Stomach (tissue), 4 donors: ENCODE data around the gene FCHSD2.

Experiments
- POLR2A ChIP-seq, 4 donors: fragments of 450-650 bp; IDR thresholded peaks; one replicate each; pipeline ENCODE4 v1.6.1; 2016; ENCODE audit warnings: antibody characterized with exemption in 4 of 4, control low read depth in 2 of 4, mild to moderate bottlenecking in 1 of 4, moderate library complexity in 1 of 4
- POLR2AphosphoS5 ChIP-seq, 3 donors: sonication (generic); formaldehyde crosslinking; IDR thresholded peaks; one replicate each; pipeline ENCODE4 v1.6.1; 2016; ENCODE audit warnings: antibody characterized with exemption in 3 of 3
- TF ChIP-seq, protein P1 (sequence below), 7 experiments: fragments of 450-650 bp in 4 of 7; fragments of 200-600 bp in 3 of 7; sonication (generic) in 3 of 7; IDR thresholded peaks; one replicate each; pipeline ENCODE4 v1.5.1; 2016 to 2019; ENCODE audit warnings: antibody characterized with exemption in 7 of 7, control low read depth in 2 of 7, mild to moderate bottlenecking in 1 of 7

DNA sequence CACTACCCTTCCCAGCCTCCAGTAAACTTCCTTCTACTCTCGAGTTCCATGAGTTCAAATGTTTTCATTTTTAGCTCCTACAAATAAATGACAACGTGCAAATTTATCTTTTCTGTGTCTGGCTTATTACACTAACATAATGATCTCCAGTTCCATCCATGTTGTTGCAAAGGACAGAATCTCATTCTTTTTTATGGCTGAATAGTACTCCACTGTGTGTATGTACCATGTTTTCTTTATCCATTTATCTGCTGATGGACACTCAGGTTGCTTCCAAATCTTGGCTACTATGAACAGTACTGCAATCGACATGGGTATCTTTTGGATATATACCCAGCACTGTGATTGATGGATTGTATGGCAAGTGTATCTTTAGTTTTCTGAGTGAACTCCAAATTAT, 34.5 kb downstream of the FCHSD2 start:
- TF ChIP-seq POLR2A (IDR thresholded peaks at IDR 0.05) (no peak), POLR2AphosphoS5 (IDR thresholded peaks at IDR 0.05) (no peak)
- TF ChIP-seq, protein P1, sequence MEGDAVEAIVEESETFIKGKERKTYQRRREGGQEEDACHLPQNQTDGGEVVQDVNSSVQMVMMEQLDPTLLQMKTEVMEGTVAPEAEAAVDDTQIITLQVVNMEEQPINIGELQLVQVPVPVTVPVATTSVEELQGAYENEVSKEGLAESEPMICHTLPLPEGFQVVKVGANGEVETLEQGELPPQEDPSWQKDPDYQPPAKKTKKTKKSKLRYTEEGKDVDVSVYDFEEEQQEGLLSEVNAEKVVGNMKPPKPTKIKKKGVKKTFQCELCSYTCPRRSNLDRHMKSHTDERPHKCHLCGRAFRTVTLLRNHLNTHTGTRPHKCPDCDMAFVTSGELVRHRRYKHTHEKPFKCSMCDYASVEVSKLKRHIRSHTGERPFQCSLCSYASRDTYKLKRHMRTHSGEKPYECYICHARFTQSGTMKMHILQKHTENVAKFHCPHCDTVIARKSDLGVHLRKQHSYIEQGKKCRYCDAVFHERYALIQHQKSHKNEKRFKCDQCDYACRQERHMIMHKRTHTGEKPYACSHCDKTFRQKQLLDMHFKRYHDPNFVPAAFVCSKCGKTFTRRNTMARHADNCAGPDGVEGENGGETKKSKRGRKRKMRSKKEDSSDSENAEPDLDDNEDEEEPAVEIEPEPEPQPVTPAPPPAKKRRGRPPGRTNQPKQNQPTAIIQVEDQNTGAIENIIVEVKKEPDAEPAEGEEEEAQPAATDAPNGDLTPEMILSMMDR (IDR thresholded peaks at IDR 0.05), result no peak
